NCI-H2081 treated with DMSO at 0.1 percent for 48 hours (cell line): ENCODE data around the gene RABL2B.
"Not testable (repeated sequence)": the region's sequence is repeated elsewhere in the genome, so short reads cannot be mapped to it uniquely, and the experiment has no call there.

Source experiments
- DNase-seq: peaks from one replicate; lab custom pipeline; 2025; lab: John Stamatoyannopoulos, UW

The RABL2B gene

GRCh38 chr22:50783033-50783879, at the start of gene RABL2B:
TSS of gene RABL2B (minus strand) at chr22:50783636. CDS start at chr22:50782294, 1,342 bp downstream.
- not testable (repeated sequence) for DNase-seq

DNA sequence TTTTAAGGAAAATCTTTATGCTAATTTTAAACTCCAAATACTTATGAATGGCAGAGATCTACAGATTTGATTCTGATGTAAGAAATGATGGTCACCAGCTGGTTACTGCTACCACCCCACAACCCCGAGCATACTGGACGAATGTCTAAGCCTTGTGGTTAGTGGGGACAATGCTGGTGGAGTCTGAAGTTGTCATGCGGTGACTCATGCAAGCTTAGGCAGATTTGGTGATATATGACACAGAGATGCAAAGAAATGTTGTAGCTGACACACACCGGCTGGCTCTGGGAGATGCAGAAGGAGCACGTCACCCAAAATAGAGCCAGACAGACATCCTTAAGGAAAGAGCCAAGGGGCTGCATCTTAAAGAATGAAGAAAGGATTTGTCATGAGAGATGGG, 3.5 kb upstream of the RABL2B start:
- not testable (repeated sequence) for DNase-seq

GRCh38 chr22:50785289-50785688, 1.9 kb upstream of the RABL2B start:
- not testable (repeated sequence) for DNase-seq

- DNase-seq, result not testable (repeated sequence)
Measured at GRCh38 chr22:50783880-50784276, 442 bp upstream of the RABL2B start.

DNA sequence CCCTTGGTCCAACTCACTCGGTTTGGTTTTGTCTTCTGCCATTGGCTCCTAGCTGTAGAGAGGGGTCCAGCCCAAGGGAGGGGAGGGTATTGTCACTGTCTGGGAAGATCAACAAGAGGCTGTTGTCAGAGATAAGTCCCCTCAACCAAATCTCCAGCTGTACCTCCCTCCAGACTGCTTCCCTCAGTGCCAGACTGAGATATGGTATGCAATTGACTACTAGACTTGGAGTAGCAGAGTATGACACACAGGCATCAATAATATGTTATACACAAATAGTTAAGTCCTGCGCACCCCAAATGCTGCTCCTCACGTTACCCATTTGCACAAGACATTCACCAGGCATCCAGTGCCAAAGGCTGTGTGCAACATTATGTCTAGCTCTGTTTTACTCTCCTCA, 1.2 kb downstream of the RABL2B start:
- not testable (repeated sequence) for DNase-seq

DNA sequence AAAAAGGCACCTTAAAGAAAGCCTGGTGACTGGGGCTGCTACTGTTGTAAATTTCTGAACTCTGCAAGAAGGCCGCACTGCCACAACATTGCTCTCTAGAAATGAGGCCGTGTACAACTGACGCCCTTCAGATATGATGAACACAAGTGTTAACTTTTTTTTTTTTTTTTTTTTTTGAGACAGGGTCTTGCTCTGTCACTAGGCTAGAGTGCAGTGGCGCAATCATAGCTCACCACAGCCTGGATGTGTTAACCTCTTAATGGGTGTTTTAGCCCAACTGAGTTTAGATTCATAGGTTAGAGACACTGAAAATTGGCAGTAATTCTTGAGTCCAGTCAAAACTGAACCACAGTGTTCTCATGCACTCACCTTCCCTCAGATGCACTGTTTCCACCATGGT, 3.2 kb downstream of the RABL2B start:
- DNase-seq, result not testable (repeated sequence)

DNA sequence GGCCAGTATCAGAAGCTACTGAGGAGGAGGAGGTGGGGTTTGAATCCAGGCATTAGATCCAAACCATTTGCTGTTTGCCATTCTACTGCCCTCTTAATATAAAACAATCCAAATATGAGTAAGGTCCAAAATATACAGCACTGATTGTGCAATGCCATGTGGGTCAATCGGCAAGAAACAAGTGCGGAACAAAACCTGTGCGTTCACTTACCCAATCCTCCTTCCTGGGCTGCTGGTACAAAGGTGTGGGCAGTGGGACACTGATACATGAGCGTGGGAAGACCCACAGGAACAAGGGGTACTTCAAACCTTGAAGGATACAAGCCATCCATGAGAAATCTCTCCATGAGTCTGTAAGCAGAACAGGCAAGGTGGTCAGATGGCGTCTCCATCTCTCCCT, 5.8 kb downstream of the RABL2B start:
- not testable (repeated sequence) for DNase-seq

GRCh38 chr22:50775132-50775531, 8.3 kb downstream of the RABL2B start:
- DNase-seq, result not testable (repeated sequence)

- DNase-seq, result not testable (repeated sequence)
Measured at GRCh38 chr22:50764288-50764687, 19.1 kb downstream of the RABL2B start.

GRCh38 chr22:50761829-50762228, 21.6 kb downstream of the RABL2B start:
- DNase-seq, result not testable (repeated sequence)

DNA sequence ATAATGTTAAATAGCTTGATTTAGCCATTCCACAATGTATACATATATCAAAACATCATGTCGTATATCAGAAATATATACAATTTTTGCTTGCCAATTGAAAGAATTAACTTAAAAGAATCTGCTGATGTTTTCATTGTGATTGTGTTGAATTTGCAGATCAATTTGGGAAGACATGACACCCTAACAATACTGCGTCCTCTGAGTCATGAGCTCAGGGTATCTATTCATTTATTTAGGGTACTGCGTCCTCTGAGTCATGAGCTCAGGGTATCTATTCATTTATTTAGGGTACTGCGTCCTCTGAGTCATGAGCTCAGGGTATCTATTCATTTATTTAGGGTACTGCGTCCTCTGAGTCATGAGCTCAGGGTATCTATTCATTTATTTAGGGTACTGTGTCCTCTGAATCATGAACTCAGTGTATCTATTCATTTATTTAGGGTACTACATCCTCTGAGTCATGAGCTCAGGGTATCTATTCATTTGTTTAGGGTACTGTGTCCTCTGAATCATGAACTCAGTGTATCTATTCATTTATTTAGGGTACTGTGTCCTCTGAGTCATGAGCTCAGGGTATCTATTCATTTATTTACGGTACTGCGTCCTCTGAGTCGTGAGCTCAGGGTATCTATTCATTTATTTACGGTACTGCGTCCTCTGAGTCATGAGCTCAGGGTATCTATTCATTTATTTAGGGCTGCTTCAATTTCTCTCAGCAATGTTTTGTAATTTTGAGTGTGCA, 23.7 kb downstream of the RABL2B start:
- not testable (repeated sequence) for DNase-seq

- not testable (repeated sequence) for DNase-seq
Measured at GRCh38 chr22:50756949-50757491, 26.4 kb downstream of the RABL2B start.

GRCh38 chr22:50756406-50756805, 27.0 kb downstream of the RABL2B start:
- not testable (repeated sequence) for DNase-seq

- not testable (repeated sequence) for DNase-seq
Measured at GRCh38 chr22:50755251-50755650, 28.2 kb downstream of the RABL2B start.

- not testable (repeated sequence) for DNase-seq
Measured at GRCh38 chr22:50749302-50750074, 33.9 kb downstream of the RABL2B start.

DNA sequence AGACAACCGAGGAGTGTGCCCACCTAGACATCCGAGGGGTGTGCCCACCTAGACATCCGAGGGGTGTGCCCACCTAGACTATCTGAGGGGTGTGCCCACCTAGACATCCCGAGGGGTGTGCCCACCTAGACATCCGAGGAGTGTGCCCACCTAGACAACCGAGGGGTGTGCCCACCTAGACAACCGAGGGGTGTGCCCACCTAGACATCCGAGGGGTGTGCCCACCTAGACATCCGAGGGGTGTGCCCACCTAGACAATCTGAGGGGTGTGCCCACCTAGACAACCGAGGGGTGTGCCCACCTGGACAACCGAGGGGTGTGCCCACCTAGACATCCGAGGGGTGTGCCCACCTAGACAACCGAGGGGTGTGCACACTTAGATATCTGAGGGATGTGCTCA, 34.8 kb downstream of the RABL2B start:
- DNase-seq, result not testable (repeated sequence)

GRCh38 chr22:50747521-50747920, 35.9 kb downstream of the RABL2B start:
- not testable (repeated sequence) for DNase-seq

GRCh38 chr22:50744424-50744823, 39.0 kb downstream of the RABL2B start:
- not testable (repeated sequence) for DNase-seq

DNA sequence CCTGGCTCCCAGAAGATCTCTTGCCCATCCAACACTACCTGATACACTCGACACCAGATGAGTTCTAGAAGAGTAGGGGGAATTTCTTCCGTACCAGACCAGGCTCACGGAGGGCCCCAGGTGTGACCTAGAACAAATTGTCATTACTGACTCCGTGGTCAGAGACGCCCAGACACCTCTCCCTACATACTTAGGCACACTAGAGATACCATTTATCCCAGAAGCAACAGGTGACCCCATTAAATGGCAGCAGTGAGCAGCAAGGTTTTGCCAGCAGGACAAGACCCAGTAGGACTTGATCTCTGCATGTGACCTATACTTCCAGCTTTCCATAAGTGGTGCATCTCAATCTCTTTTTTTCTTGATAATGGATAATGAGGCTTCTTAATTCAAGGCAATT, 42.7 kb downstream of the RABL2B start:
- DNase-seq, result not testable (repeated sequence)

DNA sequence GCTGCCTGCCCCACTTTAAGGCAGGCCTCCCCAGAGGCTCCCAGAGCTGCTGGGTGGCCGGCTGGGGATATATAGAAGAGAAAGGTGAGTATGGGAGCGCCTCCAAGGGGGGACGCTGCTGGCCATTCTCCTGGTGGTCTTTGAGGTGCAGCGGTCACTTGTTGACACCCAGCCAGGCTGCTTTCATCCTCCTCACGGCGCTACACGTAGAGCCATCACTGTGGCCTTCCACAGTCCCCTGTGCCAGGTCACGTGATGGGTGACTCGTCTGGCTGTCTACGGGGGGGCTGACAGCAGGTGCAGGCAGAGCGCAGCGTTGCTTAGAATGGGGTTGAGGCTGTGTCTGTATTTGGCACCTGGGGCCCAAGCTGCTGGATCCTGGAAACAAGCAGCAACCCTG, 43.5 kb downstream of the RABL2B start:
- no peak for DNase-seq

DNA sequence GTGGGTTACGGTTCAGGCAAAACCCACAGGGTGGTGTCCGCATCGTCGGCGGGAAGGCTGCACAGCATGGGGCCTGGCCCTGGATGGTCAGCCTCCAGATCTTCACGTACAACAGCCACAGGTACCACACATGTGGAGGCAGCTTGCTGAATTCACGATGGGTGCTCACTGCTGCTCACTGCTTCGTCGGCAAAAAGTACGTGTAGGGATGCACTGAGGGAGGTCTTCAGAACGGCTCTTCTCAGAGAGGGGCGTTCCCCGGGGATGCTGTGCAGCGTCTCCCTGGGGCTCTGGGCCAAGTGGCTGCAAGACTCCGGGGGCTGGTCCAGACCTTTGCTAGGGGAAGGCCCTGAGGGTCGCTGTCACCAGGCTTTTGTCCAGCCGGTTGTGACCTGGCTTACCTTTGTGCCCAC, 44.2 kb downstream of the RABL2B start:
- DNase-seq, result no peak
